ENCODE data around the gene CSRP3.

The CSRP3 gene

GRCh38 chr11:19200410-19201201 lies 1.2 kb downstream of the CSRP3 start:
- H3K4me1 ChIP-seq (ENCODE audit: control insufficient read depth, insufficient read depth, low read length, unreplicated experiment), result peaks cover 12% of the 10 kb centered on the region
- peaks cover 53% of the 10 kb centered on the region for H3K27me3 ChIP-seq (ENCODE audit: insufficient read depth, low read length)
- H3K4me3 ChIP-seq (ENCODE audit: low read depth, low read length), result no peak overlapping the region
- no peak overlapping the region for H2AFZ ChIP-seq (ENCODE audit: low read length, unreplicated experiment)
- no peaks in the 10 kb centered on the region for H3K79me2 ChIP-seq (ENCODE audit: control insufficient read depth, insufficient read depth, low read length, unreplicated experiment)
- H3K36me3 ChIP-seq (ENCODE audit: insufficient read depth, low read length), result no peaks in the 10 kb centered on the region
- H3K27ac ChIP-seq (ENCODE audit: low read depth, low read length), result no peak overlapping the region

GRCh38 chr11:19199771-19200170 lies 2.0 kb downstream of the CSRP3 start:
- H3K79me2 ChIP-seq (ENCODE audit: control insufficient read depth, insufficient read depth, low read length, unreplicated experiment), result no peaks in the 10 kb centered on the region
- H3K4me3 ChIP-seq (ENCODE audit: low read depth, low read length), result no peak overlapping the region
- no peak overlapping the region for H3K27ac ChIP-seq (ENCODE audit: low read depth, low read length)
- peaks cover 12% of the 10 kb centered on the region for H3K4me1 ChIP-seq (ENCODE audit: control insufficient read depth, insufficient read depth, low read length, unreplicated experiment)
- no peak overlapping the region for H2AFZ ChIP-seq (ENCODE audit: low read length, unreplicated experiment)
- peaks cover 51% of the 10 kb centered on the region for H3K27me3 ChIP-seq (ENCODE audit: insufficient read depth, low read length)
- H3K36me3 ChIP-seq (ENCODE audit: insufficient read depth, low read length), result no peaks in the 10 kb centered on the region

DNA sequence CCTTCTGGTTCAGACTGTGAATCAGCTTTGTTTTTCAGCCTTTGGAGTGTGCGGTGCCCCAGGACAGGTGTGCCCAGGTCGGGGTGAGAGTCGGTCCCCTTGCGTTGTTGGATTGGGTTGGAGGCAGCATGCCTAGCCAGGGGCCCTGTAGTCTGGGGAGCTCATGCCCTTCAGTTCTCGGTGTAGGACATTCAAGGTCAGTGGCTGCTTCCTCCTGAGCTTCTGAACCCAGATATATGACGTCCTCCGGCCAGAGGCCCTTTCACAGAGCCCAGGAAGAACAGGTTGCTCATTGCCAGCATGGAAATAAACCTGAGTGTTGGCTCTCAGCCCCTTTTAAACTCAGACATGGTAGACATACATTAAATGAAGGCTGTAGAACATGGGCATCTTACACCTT lies 2.7 kb downstream of the CSRP3 start:
- Histone ChIP-seq H3K27me3 (ENCODE audit: insufficient read depth, low read length) (peaks cover 51% of the 10 kb centered on the region), H3K4me1 (ENCODE audit: control insufficient read depth, insufficient read depth, low read length, unreplicated experiment) (peaks cover 12% of the 10 kb centered on the region), H3K36me3 (ENCODE audit: insufficient read depth, low read length) (no peaks in the 10 kb centered on the region), H3K27ac (ENCODE audit: low read depth, low read length) (no peak overlapping the region), H3K4me3 (ENCODE audit: low read depth, low read length) (no peak overlapping the region), H3K79me2 (ENCODE audit: control insufficient read depth, insufficient read depth, low read length, unreplicated experiment) (no peaks in the 10 kb centered on the region), H2AFZ (ENCODE audit: low read length, unreplicated experiment) (no peak overlapping the region)

GRCh38 chr11:19196432-19196831 lies 5.4 kb downstream of the CSRP3 start:
- Histone ChIP-seq H3K4me3 (ENCODE audit: low read depth, low read length) (no peak overlapping the region), H3K36me3 (ENCODE audit: insufficient read depth, low read length) (no peaks in the 10 kb centered on the region), H2AFZ (ENCODE audit: low read length, unreplicated experiment) (no peak overlapping the region), H3K4me1 (ENCODE audit: control insufficient read depth, insufficient read depth, low read length, unreplicated experiment) (peaks cover 12% of the 10 kb centered on the region), H3K27me3 (ENCODE audit: insufficient read depth, low read length) (peaks cover 32% of the 10 kb centered on the region), H3K79me2 (ENCODE audit: control insufficient read depth, insufficient read depth, low read length, unreplicated experiment) (no peaks in the 10 kb centered on the region), H3K27ac (ENCODE audit: low read depth, low read length) (no peak overlapping the region)

- H3K4me3 ChIP-seq (ENCODE audit: low read depth, low read length), result no peak overlapping the region
- H3K27ac ChIP-seq (ENCODE audit: low read depth, low read length), result no peak overlapping the region
- no peaks in the 10 kb centered on the region for H3K36me3 ChIP-seq (ENCODE audit: insufficient read depth, low read length)
- no peaks in the 10 kb centered on the region for H3K4me1 ChIP-seq (ENCODE audit: control insufficient read depth, insufficient read depth, low read length, unreplicated experiment)
- no peaks in the 10 kb centered on the region for H3K79me2 ChIP-seq (ENCODE audit: control insufficient read depth, insufficient read depth, low read length, unreplicated experiment)
- H3K27me3 ChIP-seq (ENCODE audit: insufficient read depth, low read length), result peaks cover 22% of the 10 kb centered on the region
- H2AFZ ChIP-seq (ENCODE audit: low read length, unreplicated experiment), result no peak overlapping the region
Measured at GRCh38 chr11:19194620-19195308, 7.0 kb downstream of the CSRP3 start.

DNA sequence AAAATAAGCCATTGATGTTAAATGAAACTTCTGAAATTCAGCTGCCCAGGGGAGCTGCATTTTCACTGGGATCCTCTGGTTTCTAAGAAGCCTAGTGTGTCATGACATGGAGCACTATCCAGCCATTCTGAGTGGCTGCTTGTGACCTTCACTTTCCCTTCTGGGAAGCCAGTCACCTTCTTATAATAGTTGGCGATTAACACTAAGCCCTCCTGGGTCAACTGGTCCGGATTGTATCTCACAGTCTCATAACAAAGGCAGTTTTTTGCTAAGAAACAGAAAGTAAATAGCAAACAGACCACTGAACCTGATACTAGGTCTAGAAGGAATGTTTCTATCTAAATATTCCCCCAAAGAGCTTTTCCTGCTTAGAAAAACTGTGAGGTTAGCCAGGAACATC lies 7.9 kb downstream of the CSRP3 start:
- Histone ChIP-seq H2AFZ (ENCODE audit: low read length, unreplicated experiment) (no peak overlapping the region), H3K36me3 (ENCODE audit: insufficient read depth, low read length) (no peaks in the 10 kb centered on the region), H3K27me3 (ENCODE audit: insufficient read depth, low read length) (peaks cover 13% of the 10 kb centered on the region), H3K4me1 (ENCODE audit: control insufficient read depth, insufficient read depth, low read length, unreplicated experiment) (no peaks in the 10 kb centered on the region), H3K79me2 (ENCODE audit: control insufficient read depth, insufficient read depth, low read length, unreplicated experiment) (no peaks in the 10 kb centered on the region), H3K27ac (ENCODE audit: low read depth, low read length) (no peak overlapping the region), H3K4me3 (ENCODE audit: low read depth, low read length) (no peak overlapping the region)

DNA sequence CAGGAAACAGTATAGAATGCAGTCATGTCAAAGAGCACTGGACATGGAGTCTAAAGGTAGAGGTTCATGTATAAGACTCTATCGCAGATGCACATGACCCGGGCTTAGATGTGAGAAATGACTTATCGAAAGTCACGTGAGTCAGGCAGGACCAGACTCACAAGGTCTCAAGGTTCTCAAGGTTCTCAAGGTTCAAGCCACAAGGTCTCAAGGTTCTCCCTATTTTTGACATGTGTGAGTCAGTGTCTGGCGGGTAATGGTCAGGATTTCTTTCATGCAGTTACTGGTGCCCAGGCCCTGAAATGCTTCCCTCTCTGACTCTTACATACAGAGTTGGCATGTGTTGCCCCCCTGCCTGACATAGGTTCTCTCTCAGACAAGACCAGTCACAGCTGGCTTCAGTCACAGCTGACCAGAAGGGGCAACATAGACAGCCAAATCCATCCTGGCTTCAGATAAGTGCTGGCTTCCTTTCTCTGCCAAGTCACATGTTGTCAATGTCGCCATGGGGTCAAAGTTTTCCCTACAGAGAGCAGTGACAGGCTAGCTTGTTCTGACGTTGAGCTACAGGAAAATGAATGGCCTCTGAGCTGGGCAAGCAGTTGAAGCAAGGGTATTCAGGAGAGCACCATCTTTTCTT lies 10.1 kb downstream of the CSRP3 start:
- no peaks in the 10 kb centered on the region for H3K79me2 ChIP-seq (ENCODE audit: control insufficient read depth, insufficient read depth, low read length, unreplicated experiment)
- H3K36me3 ChIP-seq (ENCODE audit: insufficient read depth, low read length), result no peaks in the 10 kb centered on the region

GRCh38 chr11:19187833-19188258 lies 13.9 kb downstream of the CSRP3 start:
- no peaks in the 10 kb centered on the region for H3K79me2 ChIP-seq (ENCODE audit: control insufficient read depth, insufficient read depth, low read length, unreplicated experiment)
- H3K36me3 ChIP-seq (ENCODE audit: insufficient read depth, low read length), result no peaks in the 10 kb centered on the region
- H3K27ac ChIP-seq (ENCODE audit: low read depth, low read length), result no peak overlapping the region
- no peak overlapping the region for H3K4me3 ChIP-seq (ENCODE audit: low read depth, low read length)
- no peak overlapping the region for H2AFZ ChIP-seq (ENCODE audit: low read length, unreplicated experiment)
- no peaks in the 10 kb centered on the region for H3K27me3 ChIP-seq (ENCODE audit: insufficient read depth, low read length)
- no peaks in the 10 kb centered on the region for H3K4me1 ChIP-seq (ENCODE audit: control insufficient read depth, insufficient read depth, low read length, unreplicated experiment)

More for the DNA sequence above, 10.1 kb downstream of the CSRP3 start:
- H3K4me3 ChIP-seq (ENCODE audit: low read depth, low read length), result no peak overlapping the region
- H3K4me1 ChIP-seq (ENCODE audit: control insufficient read depth, insufficient read depth, low read length, unreplicated experiment), result no peaks in the 10 kb centered on the region
- H2AFZ ChIP-seq (ENCODE audit: low read length, unreplicated experiment), result no peak overlapping the region
- H3K27ac ChIP-seq (ENCODE audit: low read depth, low read length), result no peak overlapping the region
- H3K27me3 ChIP-seq (ENCODE audit: insufficient read depth, low read length), result no peaks in the 10 kb centered on the region

DNA sequence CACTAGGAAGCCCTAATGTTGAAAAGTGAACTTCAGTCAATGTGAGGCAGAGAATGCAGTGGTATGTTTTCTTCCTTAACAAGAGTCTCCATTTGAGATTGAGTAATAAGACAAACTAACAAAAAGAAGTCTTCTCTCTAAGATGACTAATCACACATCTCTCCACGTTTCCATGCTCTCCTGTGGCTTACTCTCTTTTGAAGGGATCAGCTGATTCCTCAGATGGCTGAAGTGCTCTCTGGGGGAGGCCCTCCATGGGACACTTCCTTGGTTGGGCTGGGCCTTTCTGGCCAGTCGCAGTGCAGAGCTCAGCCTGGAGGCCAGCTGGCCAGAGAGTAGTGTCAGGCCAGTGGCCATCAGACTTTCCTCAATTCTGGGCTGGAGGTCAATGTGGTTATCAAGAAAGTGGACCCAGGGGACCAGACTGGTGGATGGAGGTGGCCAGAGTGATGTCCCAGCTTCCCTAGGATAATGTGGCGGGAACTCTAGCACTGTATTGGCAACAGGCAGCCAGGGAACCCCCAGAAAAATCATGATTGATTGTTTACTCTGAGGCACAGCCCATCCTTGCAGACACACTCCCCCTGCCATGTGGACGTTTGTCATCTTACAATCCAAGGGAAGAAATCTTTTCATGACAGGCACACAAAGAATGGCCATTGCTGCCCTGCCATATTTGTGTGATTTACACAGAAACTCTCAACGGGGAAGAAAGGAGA lies 14.5 kb downstream of the CSRP3 start:
- Histone ChIP-seq H3K4me3 (ENCODE audit: low read depth, low read length) (no peak overlapping the region), H3K27ac (ENCODE audit: low read depth, low read length) (no peak overlapping the region)

DNA sequence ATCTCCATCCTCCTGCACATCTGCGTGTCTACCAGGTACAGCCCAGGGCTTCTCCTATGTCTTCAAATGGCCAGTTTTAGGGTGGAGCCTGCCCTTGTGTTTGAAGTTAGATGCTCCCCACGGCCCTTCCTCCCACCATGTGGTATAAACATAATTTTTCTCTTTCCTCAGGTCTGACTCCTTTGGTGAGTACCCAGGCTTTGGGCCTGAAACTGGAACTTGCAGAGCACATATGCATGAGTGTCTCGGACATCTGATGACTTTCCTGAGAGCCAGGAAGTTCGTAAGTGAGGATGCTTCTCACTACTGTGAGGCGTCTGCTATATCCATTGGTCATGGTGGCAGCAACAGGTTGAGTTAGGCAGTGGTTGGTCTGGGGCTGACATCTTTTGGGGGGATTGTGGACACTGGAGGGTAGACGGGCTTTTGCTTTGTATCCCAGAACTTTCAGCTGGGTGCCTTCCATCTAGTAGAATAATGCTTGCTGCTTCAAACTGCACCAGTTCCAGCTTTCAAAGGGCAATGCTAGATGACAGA lies 16.2 kb downstream of the CSRP3 start:
- H2AFZ ChIP-seq (ENCODE audit: low read length, unreplicated experiment), result no peak overlapping the region
- no peaks in the 10 kb centered on the region for H3K79me2 ChIP-seq (ENCODE audit: control insufficient read depth, insufficient read depth, low read length, unreplicated experiment)
- no peak overlapping the region for H3K27ac ChIP-seq (ENCODE audit: low read depth, low read length)
- H3K36me3 ChIP-seq (ENCODE audit: insufficient read depth, low read length), result no peaks in the 10 kb centered on the region
- no peaks in the 10 kb centered on the region for H3K4me1 ChIP-seq (ENCODE audit: control insufficient read depth, insufficient read depth, low read length, unreplicated experiment)
- H3K4me3 ChIP-seq (ENCODE audit: low read depth, low read length), result no peak overlapping the region
- no peaks in the 10 kb centered on the region for H3K27me3 ChIP-seq (ENCODE audit: insufficient read depth, low read length)

More for the DNA sequence above, 14.5 kb downstream of the CSRP3 start:
- H3K27me3 ChIP-seq (ENCODE audit: insufficient read depth, low read length), result no peaks in the 10 kb centered on the region
- no peak overlapping the region for H2AFZ ChIP-seq (ENCODE audit: low read length, unreplicated experiment)
- no peaks in the 10 kb centered on the region for H3K79me2 ChIP-seq (ENCODE audit: control insufficient read depth, insufficient read depth, low read length, unreplicated experiment)
- no peaks in the 10 kb centered on the region for H3K36me3 ChIP-seq (ENCODE audit: insufficient read depth, low read length)
- no peaks in the 10 kb centered on the region for H3K4me1 ChIP-seq (ENCODE audit: control insufficient read depth, insufficient read depth, low read length, unreplicated experiment)
